Endothelial cell of umbilical vein (primary cell): Measurements from ENCODE around the gene C1RL. TPM values are rescaled to one million over a fixed set of nuclear protein-coding genes. Genes with fewer than 3 reads are reported as not detected.

Source experiments
- BruUV-seq: library from RNA; stranded (reverse); fragments of 400-500 nt; replicated peaks from 2 replicates; lab custom pipeline; 2021; lab: Mats Ljungman, UMichigan
- CTCF ChIA-PET: fragments of 300-600, 350-600 bp; sonication (Branson Sonifier 250); formaldehyde crosslinking; loops from one replicate; lab custom pipeline; 2021; ENCODE audit warnings: antibody characterized with exemption, inconsistent platforms; lab: Charles Lee
- POLR2A ChIA-PET: fragments of 300-600, 350-600 bp; sonication (Branson Sonifier 250); formaldehyde crosslinking; loops from one replicate; lab custom pipeline; 2021; ENCODE audit warnings: antibody characterized with exemption, inconsistent platforms; lab: Charles Lee
- DNase-seq: peaks from one replicate; pipeline ENCODE4 v3.0.0-alpha.2; 2011; ENCODE audit warnings: low read depth, low spot score
- FAIRE-seq: peaks from 2 replicates; lab custom pipeline; 2011; peaks lifted over from hg19 to GRCh38; lab: Jason Lieb, UNC
- H2AFZ ChIP-seq: 2 replicates; pipeline ENCODE4 v1.6.0; 2012; ENCODE audit warnings: low read depth, low read length, control low read depth, inconsistent platforms
- H3K27ac ChIP-seq: 2 replicates; pipeline ENCODE4 v1.5.1; 2011; ENCODE audit warnings: low read depth, mild to moderate bottlenecking, control low read depth, low read length, moderate library complexity; ENCODE audit not compliant: insufficient read depth
- H3K27me3 ChIP-seq, 2 experiments: 2 replicates each; pipeline versions ENCODE4 v1.6.0 to v1.6.1; 2011; ENCODE audit warnings: low read length in 2 of 2, mixed read lengths in 1 of 2; ENCODE audit not compliant: control insufficient read depth in 2 of 2, insufficient read depth in 2 of 2
- H3K36me3 ChIP-seq, 2 experiments: 2 replicates in 1 of 2; 3 replicates in 1 of 2; pipeline ENCODE4 v1.5.1; 2011; ENCODE audit warnings: low read length in 2 of 2, mild to moderate bottlenecking in 1 of 2, moderate library complexity in 1 of 2; ENCODE audit not compliant: control insufficient read depth in 2 of 2, insufficient read depth in 2 of 2; ENCODE audit errors: extremely low read depth in 1 of 2
- H3K4me1 ChIP-seq: 3 replicates; pipeline ENCODE4 v1.5.1; 2011; ENCODE audit warnings: mild to moderate bottlenecking, low read length; ENCODE audit not compliant: control insufficient read depth, insufficient read depth; ENCODE audit errors: extremely low read depth
- H3K4me2 ChIP-seq: 2 replicates; pipeline ENCODE4 v1.6.1; 2011; ENCODE audit warnings: low read length, control low read depth, mixed read lengths; ENCODE audit not compliant: insufficient read depth
- H3K4me3 ChIP-seq, 3 experiments: fragments of 200-600 bp in 1 of 3; sonication (generic), shearing (Covaris generic) in 1 of 3; replicated peaks in 1 of 3; 2 replicates each; pipeline ENCODE4 v1.5.1; 2011 to 2016; ENCODE audit warnings: control low read depth in 3 of 3, low read length in 3 of 3, mild to moderate bottlenecking in 2 of 3, inconsistent platforms in 1 of 3, low read depth in 1 of 3, moderate library complexity in 1 of 3; ENCODE audit not compliant: insufficient read depth in 1 of 3
- H3K79me2 ChIP-seq: 2 replicates; pipeline ENCODE4 v1.6.0; 2012; ENCODE audit warnings: low read length, inconsistent platforms; ENCODE audit not compliant: control insufficient read depth, insufficient read depth
- H3K9ac ChIP-seq: replicated peaks from 2 replicates; pipeline ENCODE3; 2011; ENCODE audit warnings: low read length, control low read depth; ENCODE audit not compliant: insufficient read depth; ENCODE audit errors: extremely low read depth
- H3K9me1 ChIP-seq: replicated peaks from 3 replicates; pipeline ENCODE4 v1.6.0; 2011; ENCODE audit warnings: mild to moderate bottlenecking, low read length; ENCODE audit not compliant: control insufficient read depth, insufficient read depth; ENCODE audit errors: extremely low read depth
- H3K9me3 ChIP-seq: replicated peaks from 2 replicates; pipeline ENCODE4 v1.5.1; 2012; ENCODE audit warnings: low read length, inconsistent platforms; ENCODE audit not compliant: control insufficient read depth, insufficient read depth
- H4K20me1 ChIP-seq: replicated peaks from 2 replicates; pipeline ENCODE3; 2011; ENCODE audit warnings: mild to moderate bottlenecking, low read length; ENCODE audit not compliant: control insufficient read depth, insufficient read depth; ENCODE audit errors: extremely low read depth
- EZH2 ChIP-seq: IDR thresholded peaks from 2 replicates; pipeline ENCODE4 v1.6.1; 2012; ENCODE audit warnings: borderline replicate concordance, low read depth, mild to moderate bottlenecking, moderate library complexity, low read length, inconsistent platforms; ENCODE audit not compliant: severe bottlenecking
- JUN ChIP-seq: IDR thresholded peaks from 2 replicates; pipeline ENCODE4 v1.6.1; 2011; ENCODE audit warnings: borderline replicate concordance, low read depth; ENCODE audit not compliant: insufficient read length, insufficient read depth
- POLR2A ChIP-seq: IDR thresholded peaks from 2 replicates; pipeline ENCODE4 v1.6.1; 2012; ENCODE audit warnings: low read depth, mild to moderate bottlenecking, control low read depth, low read length
- POLR2AphosphoS5 ChIP-seq: IDR thresholded peaks from 2 replicates; pipeline ENCODE4 v1.6.1; 2012; ENCODE audit warnings: low read depth, mild to moderate bottlenecking, control low read depth, low read length, moderate library complexity; ENCODE audit not compliant: insufficient read depth
- dilution Hi-C: fragments of 300-500 bp; cut with MboI; formaldehyde crosslinking; loops from one replicate; pipeline ENCODE4 v1.15.0; 2019; ENCODE audit warnings: low sequenced_read_pairs; ENCODE audit not compliant: extremely low pct_ligation_motif_present
- intact Hi-C: fragments of 100-400 bp; cut with micrococcal nuclease; formaldehyde crosslinking; loops from one replicate; pipeline ENCODE4 v1.10.0; 2022
- polyA plus RNA-seq, 4 experiments: library from polyadenylated mRNA; depleted of rRNA in 3 of 4; stranded (reverse) in 3 of 4; unstranded in 1 of 4; fragments of >200 nt; gene quantifications; 2 replicates each; pipeline versions ENCODE4 v1.2.1 to v1.2.3, GENCODE V29; 2011 to 2012; ENCODE audit warnings: missing spikeins in 1 of 4
- total RNA-seq: library from RNA; stranded (reverse); gene quantifications from 2 replicates; pipeline ENCODE4 v1.2.3, GENCODE V29; 2021

Gene C1RL
- total and polyA plus RNA-seq, 2 donors (not counting 3 experiments of a cell fraction or from before 2014, with no cell fraction given): 20.9 to 25.0 TPM

DNA sequence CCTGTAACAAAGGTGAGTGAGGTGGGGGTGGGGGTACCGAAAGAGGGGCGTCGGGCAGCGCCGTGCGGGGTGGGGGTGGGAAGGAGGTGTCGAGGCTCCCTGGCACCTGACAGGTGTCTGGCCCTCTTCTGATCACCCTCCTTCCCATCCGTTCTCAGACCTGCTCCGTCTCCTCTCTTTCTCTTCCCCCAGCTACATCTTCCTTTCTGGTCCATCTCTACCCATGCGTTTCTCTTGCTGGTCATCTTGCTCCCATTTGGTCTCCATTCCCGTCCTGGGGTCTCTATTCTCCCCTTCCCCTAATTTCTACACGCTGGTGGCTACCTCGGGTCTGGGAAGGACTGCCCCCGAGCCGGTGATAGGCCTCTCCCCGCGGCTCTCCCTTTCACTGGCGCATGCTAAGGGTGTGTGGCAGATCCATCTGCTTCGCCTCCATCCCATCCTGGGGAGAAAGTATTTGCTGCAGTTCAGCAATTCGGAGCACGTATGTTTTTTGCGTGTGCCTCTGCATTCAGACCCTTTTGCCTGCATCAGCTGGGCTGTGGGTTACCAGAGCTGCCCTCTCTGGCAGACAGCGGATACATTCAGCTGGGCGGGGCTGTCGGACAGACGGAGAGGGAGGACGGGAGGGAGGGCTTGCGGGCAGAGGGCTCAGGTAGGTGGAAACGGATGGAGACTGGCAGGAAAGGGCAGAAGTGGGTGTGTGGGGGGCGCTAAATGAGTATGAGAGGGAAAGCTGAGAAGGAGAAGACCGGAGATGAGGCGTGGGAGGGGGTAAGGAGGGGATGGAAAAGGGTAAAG is 21.9 kb upstream of the C1RL start:
- H3K9me1 ChIP-seq: no peaks in the 10 kb centered on the region
- no peak overlapping the region for H3K27ac ChIP-seq

DNA sequence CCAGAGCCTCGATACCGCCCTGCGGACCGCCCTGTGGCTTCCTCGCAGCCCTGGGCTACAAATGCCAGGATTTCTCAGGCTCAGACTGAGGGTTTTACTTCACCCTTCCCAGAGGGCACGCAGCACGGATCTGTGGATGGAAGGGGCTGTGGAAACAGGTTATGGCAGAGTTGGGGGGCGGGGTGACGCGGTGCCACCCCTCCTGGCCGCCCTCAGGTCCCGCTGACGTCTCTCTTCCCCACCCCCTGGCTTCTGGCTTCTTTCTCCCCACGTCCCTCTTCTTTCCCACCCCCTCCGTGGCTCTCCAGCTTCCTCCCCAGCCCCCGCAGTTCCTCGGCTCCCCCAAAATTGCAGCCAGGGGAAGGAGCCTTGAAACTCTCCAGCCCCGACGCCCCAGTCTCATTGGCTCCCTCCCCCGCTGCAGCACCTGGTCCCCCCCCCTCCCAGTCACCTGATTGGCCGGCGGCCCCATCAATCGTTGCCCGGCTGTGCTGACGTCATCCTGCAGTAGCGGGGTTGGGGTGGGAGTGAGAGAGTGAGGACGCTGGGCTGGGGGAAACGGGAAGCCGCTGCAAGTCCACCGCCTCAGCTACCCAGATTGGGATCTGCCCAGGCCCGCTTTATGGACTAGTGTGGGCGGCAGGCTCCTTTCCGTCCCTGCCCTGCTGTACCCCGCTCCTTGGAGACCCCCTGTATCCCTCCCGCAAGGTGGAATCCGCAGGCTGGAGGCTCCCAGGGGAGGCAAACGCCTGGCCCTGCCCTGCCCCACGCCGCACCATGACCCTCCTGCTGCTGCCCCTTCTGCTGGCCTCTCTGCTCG is 21.1 kb upstream of the C1RL start, which contains the start of gene CLSTN3:
Gene CLSTN3, plus strand, starts transcription at position 500 of the 820 bp plus-strand sequence. Its CDS starts 278 bp downstream, at position 778.
- TF ChIP-seq POLR2A: no peak
- peak; percentile 4 for TF ChIP-seq JUN
- peak; percentile 26 for TF ChIP-seq EZH2
- peak within 1 kb of the TSS; percentile 92 for H3K4me2 ChIP-seq
- no peaks in the 10 kb centered on the region for H3K9me1 ChIP-seq
- BruUV-seq: no TSS peak
- H4K20me1 ChIP-seq: no peaks in the 10 kb centered on the region
- no peaks in the 10 kb centered on the region for H3K36me3 ChIP-seq
- ChIA-PET CTCF (interaction anchor here (1.4 to 2.2 kb wide), 3 partner anchors 12 to 21 kb away, joined by 5 to 9 read pairs (median 8); partner anchors contain the start of gene C1RL), POLR2A (no interaction called here)
- FAIRE-seq (peak; percentile 61), DNase-seq (peak; percentile 87)
- H3K9me3 ChIP-seq: no peaks in the 10 kb centered on the region
- H3K79me2 ChIP-seq: no peaks in the 10 kb centered on the region
- H3K9ac ChIP-seq: peak within 1 kb of the TSS; percentile 74
- H3K4me3 ChIP-seq: peak within 1 kb of the TSS; percentile 81 to 85 (median 83)
- H3K4me1 ChIP-seq: peaks cover 22% of the 10 kb centered on the region
- no peak within 1 kb of the TSS for H3K27ac ChIP-seq
- no peaks in the 10 kb centered on the region for H3K27me3 ChIP-seq
- intact Hi-C loops: no loop called here
- peak within 1 kb of the TSS; percentile 99 for H2AFZ ChIP-seq
- dilution Hi-C loops: no loop called here

More for the DNA sequence above, 21.9 kb upstream of the C1RL start:
- Histone ChIP-seq H3K79me2 (no peaks in the 10 kb centered on the region), H3K9me3 (no peaks in the 10 kb centered on the region), H3K9ac (peak overlapping the region; percentile 74), H2AFZ (peak overlapping the region; percentile 99), H4K20me1 (no peaks in the 10 kb centered on the region), H3K4me1 (peaks cover 22% of the 10 kb centered on the region), H3K36me3 (peaks cover 0 to 3% of the 10 kb centered on the region in 2 experiments), H3K27me3 (no peaks in the 10 kb centered on the region), H3K4me2 (peak overlapping the region; percentile 92), H3K4me3 (peak overlapping the region; percentile 81 to 85 (median 83))
- intact Hi-C loops: no loop called here
- peak; percentile 20 for DNase-seq
- POLR2A ChIA-PET: no interaction called here
- no TSS peak for BruUV-seq
- dilution Hi-C loops: no loop called here
- peak; percentile 31 for TF ChIP-seq EZH2
- no peak for TF ChIP-seq POLR2AphosphoS5
- CTCF ChIA-PET: interaction anchor here (0.7 to 2.2 kb wide), 4 partner anchors 11 to 22 kb away, joined by 3 to 9 read pairs (median 6); partner anchors contain the start of gene C1RL
- peak; percentile 67 for FAIRE-seq
